HepG2 (cell line): ENCODE measurements around the gene PLCB1. TPM values are rescaled to one million over a fixed set of nuclear protein-coding genes. Genes with fewer than 3 reads are reported as not detected.

Experiments used
- CEBPG ChIP-seq: IDR thresholded peaks from 2 replicates; pipeline ENCODE4 v1.6.1; 2016
- DPF2 ChIP-seq: sonication (generic); formaldehyde crosslinking; IDR thresholded peaks from 2 replicates; pipeline ENCODE4 v1.4.0; 2020; ENCODE audit warnings: mild to moderate bottlenecking, low read depth, missing genetic modification reagents, borderline replicate concordance
- FOXC1 ChIP-seq: sonication (generic); formaldehyde crosslinking; IDR thresholded peaks from 2 replicates; pipeline ENCODE4 v1.8.0; 2022; ENCODE audit warnings: mild to moderate bottlenecking, missing genetic modification reagents, borderline replicate concordance
- HNRNPH1 ChIP-seq: fragments of 200-400 bp; formaldehyde crosslinking; optimal IDR thresholded peaks from 2 replicates; pipeline ENCODE3; 2017; ENCODE audit warnings: mild to moderate bottlenecking, low read depth, low read length
- NFKBIZ ChIP-seq: IDR thresholded peaks from 2 replicates; pipeline ENCODE4 v1.6.1; 2018; ENCODE audit warnings: missing genetic modification reagents, missing compliant biosample characterization
- NR2F2 ChIP-seq: IDR thresholded peaks from 2 replicates; pipeline ENCODE4 v1.6.1; 2012; ENCODE audit warnings: low read depth, inconsistent platforms, borderline replicate concordance
- RELA ChIP-seq: sonication (generic); formaldehyde crosslinking; IDR thresholded peaks from 2 replicates; pipeline ENCODE4 v1.4.0; 2020; ENCODE audit warnings: missing genetic modification reagents
- SKIL ChIP-seq: sonication (generic); formaldehyde crosslinking; IDR thresholded peaks from 2 replicates; pipeline ENCODE4 v1.8.0; 2022; ENCODE audit warnings: missing genetic modification reagents, mild to moderate bottlenecking, moderate library complexity, borderline replicate concordance
- SYNCRIP ChIP-seq: fragments of 200-400 bp; formaldehyde crosslinking; IDR thresholded peaks from 2 replicates; pipeline ENCODE4 v1.6.1; 2018; ENCODE audit warnings: mild to moderate bottlenecking, low read depth, low read length; ENCODE audit not compliant: insufficient read depth
- YY1 ChIP-seq: IDR thresholded peaks from 2 replicates; pipeline ENCODE4 v1.6.1; 2011; ENCODE audit warnings: low read length, low read depth, moderate library complexity, mild to moderate bottlenecking; ENCODE audit not compliant: insufficient read depth, insufficient replicate concordance
- ZBTB40 ChIP-seq, 2 experiments: fragments of 450-650 bp in 1 of 2; sonication (generic) in 1 of 2; formaldehyde crosslinking in 1 of 2; IDR thresholded peaks; 2 replicates each; pipeline versions ENCODE4 v1.6.1 to v1.8.0; 2016 to 2022; ENCODE audit warnings: antibody characterized with exemption in 1 of 2, mild to moderate bottlenecking in 1 of 2, missing genetic modification reagents in 1 of 2
- ZBTB8A ChIP-seq: sonication (generic); formaldehyde crosslinking; IDR thresholded peaks from 2 replicates; pipeline ENCODE4 v1.4.0; 2020; ENCODE audit warnings: mild to moderate bottlenecking, low read depth, missing genetic modification reagents, borderline replicate concordance
- ZNF639 ChIP-seq: conservative IDR thresholded peaks from 2 replicates; pipeline ENCODE4 v1.6.1; 2018; ENCODE audit warnings: missing genetic modification reagents
- polyA plus RNA-seq, 8 experiments: library from polyadenylated mRNA; depleted of rRNA in 3 of 8; stranded (reverse) in 7 of 8; unstranded in 1 of 8; fragments of >200 nt; fragmentation: Illumina TruSeq in 4 of 8; extraction: Trizol in 4 of 8; gene quantifications; 2 replicates each; pipeline versions ENCODE4 v1.2.1 to v1.2.3, GENCODE V29; 2011 to 2016; ENCODE audit warnings: low read depth in 4 of 8, missing spikeins in 1 of 8, mixed read lengths in 1 of 8; ENCODE audit not compliant: insufficient read depth in 1 of 8
- total RNA-seq, 5 experiments: library from RNA; depleted of rRNA; stranded (reverse); fragments of >200 nt; fragmentation: Illumina TruSeq; extraction: Trizol; gene quantifications; 2 replicates each; pipeline ENCODE4 v1.2.3, GENCODE V29; 2016; ENCODE audit warnings: low read depth in 1 of 5

Gene PLCB1
- total and polyA plus RNA-seq, 2 of the 13 experiments (the other 11 are each of a cell fraction or from before 2014, with no cell fraction given) = 42.4 to 55.9 TPM

GRCh38 chr20:8131598-8132483 is at the start of gene PLCB1 (continued):
- 0 out of 2 replicates have a peak, but pooled peaks have one; percentile 15 for TF ChIP-seq DPF2 (CRISPR knock-in tag)
- peak; percentile 17; the same call in 1 of the 2 replicates for TF ChIP-seq ZNF639 (CRISPR knock-in tag)
- TF ChIP-seq ZBTB40 (IDR thresholded peaks at IDR 0.05) = no peak
- peak; percentile 34; the same call in 1 of the 2 replicates for TF ChIP-seq ZBTB40 (CRISPR knock-in tag; IDR thresholded peaks at IDR 0.05)
- peak; percentile 73 for TF ChIP-seq CEBPG
- TF ChIP-seq ZBTB8A (CRISPR knock-in tag) = no peak
- peak; percentile 71 for TF ChIP-seq YY1
- no peak for TF ChIP-seq NFKBIZ (CRISPR knock-in tag)
- TF ChIP-seq RELA = peak; percentile 84
- TF ChIP-seq HNRNPH1 = no peak
- TF ChIP-seq FOXC1 (CRISPR knock-in tag) = peak; percentile 56; the same call in 1 of the 2 replicates
- peak; percentile 49; the same call in 1 of the 2 replicates for TF ChIP-seq SKIL (CRISPR knock-in tag)
- TF ChIP-seq NR2F2 = no peak
- no peak for TF ChIP-seq SYNCRIP
